Osteoblast (primary cell): ENCODE results near the gene RCHY1. TPM values are rescaled to one million over a fixed set of nuclear protein-coding genes. Genes with fewer than 3 reads are reported as not detected.

Experiments
- DNase-seq: peaks from one replicate; pipeline ENCODE4 v3.0.0; 2011; ENCODE audit warnings: low spot score, mixed read lengths; ENCODE audit not compliant: insufficient read length; ENCODE audit errors: missing footprints
- H2AFZ ChIP-seq: 2 replicates; pipeline ENCODE4 v1.6.0; 2011; ENCODE audit warnings: mild to moderate bottlenecking, low read length
- H3K27ac ChIP-seq: 2 replicates; pipeline ENCODE4 v1.5.1; 2011; ENCODE audit warnings: mild to moderate bottlenecking, low read depth, low read length, moderate library complexity
- H3K27me3 ChIP-seq: 2 replicates; pipeline ENCODE4 v1.6.0; 2012; ENCODE audit warnings: mild to moderate bottlenecking, control low read depth, inconsistent platforms, low read length, moderate library complexity; ENCODE audit not compliant: insufficient read depth
- H3K36me3 ChIP-seq: 2 replicates; pipeline ENCODE4 v1.5.1; 2011; ENCODE audit warnings: mild to moderate bottlenecking, low read length, control low read depth, moderate library complexity; ENCODE audit not compliant: insufficient read depth
- H3K4me1 ChIP-seq: 2 replicates; pipeline ENCODE4 v1.5.1; 2011; ENCODE audit warnings: mild to moderate bottlenecking, low read length, control low read depth, moderate library complexity; ENCODE audit not compliant: insufficient read depth
- H3K4me2 ChIP-seq: 2 replicates; pipeline ENCODE4 v1.6.0; 2011; ENCODE audit warnings: mild to moderate bottlenecking, low read length; ENCODE audit not compliant: insufficient read depth
- H3K4me3 ChIP-seq: fragments of 200-600 bp; sonication (generic); 3 replicates; pipeline ENCODE4 v1.5.1; 2012; ENCODE audit warnings: mild to moderate bottlenecking, low read length, inconsistent platforms; ENCODE audit not compliant: insufficient read depth
- H3K79me2 ChIP-seq: 2 replicates; pipeline ENCODE4 v1.6.0; 2012; ENCODE audit warnings: mild to moderate bottlenecking, low read length, control low read depth, inconsistent platforms; ENCODE audit not compliant: insufficient read depth
- H3K9me3 ChIP-seq: 2 replicates; pipeline ENCODE4 v1.5.1; 2011; ENCODE audit warnings: low read depth, low read length, control low read depth
- H4K20me1 ChIP-seq: 2 replicates; pipeline ENCODE4 v1.6.0; 2012; ENCODE audit warnings: mild to moderate bottlenecking, low read length, control low read depth; ENCODE audit not compliant: insufficient read depth
- CTCF ChIP-seq: IDR thresholded peaks from 2 replicates; pipeline ENCODE4 v1.5.1; 2011; ENCODE audit warnings: mild to moderate bottlenecking, low read depth, low read length, moderate library complexity; ENCODE audit errors: extremely low read depth
- total RNA-seq: library from RNA; depleted of rRNA; stranded (reverse); fragments of >200 nt; gene quantifications from 2 replicates; pipeline ENCODE4 v1.2.3, GENCODE V29; 2012

Gene RCHY1
- total RNA-seq, 1 donor = 27.9 TPM

DNA sequence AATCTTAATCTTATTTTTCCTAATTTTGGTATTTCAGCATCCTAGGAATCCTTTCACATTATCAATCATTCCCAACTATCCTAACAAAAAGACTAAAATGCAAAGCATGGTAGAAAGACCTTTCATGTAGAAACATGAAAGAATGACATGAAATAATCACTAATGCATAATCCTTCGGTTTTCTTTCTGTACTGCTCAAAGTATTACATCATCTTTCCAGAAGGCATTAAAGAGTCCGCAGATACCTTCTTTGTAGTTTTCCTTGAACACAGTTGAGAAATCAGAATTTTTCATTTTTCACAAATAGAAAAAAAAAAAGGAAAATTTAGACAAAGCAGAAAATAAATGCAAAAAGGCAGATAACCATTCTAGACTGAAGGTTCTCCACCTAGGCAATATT lies 11.5 kb downstream of the RCHY1 start:
- no peak for TF ChIP-seq CTCF
- Histone ChIP-seq H3K4me1 (peaks cover 2% of the 10 kb centered on the region), H4K20me1 (peaks cover 2% of the 10 kb centered on the region), H3K27me3 (no peaks in the 10 kb centered on the region), H3K36me3 (peaks cover 33% of the 10 kb centered on the region), H3K79me2 (peaks cover 49% of the 10 kb centered on the region), H3K4me3 (no peak overlapping the region), H3K4me2 (no peak overlapping the region), H2AFZ (no peak overlapping the region), H3K27ac (no peak overlapping the region), H3K9me3 (no peaks in the 10 kb centered on the region)
- no peak for DNase-seq

DNA sequence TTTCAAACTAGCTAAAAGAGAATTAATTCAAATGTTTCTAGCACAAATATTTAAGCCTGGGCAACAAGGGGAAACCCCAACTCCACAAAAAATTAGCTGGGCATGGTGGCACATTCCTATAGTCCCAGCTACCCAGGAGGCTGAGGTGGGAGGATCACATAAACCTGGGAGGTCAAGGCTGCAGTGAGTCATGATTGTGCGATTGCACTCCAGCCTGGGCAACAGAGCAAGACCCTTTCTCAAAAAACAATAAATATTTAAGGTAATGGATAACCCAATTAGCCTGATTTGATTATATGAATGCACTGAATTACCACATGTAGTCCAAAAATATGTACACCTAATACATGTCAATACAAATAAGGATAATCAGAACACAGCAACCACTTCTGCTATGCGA lies 14.3 kb downstream of the RCHY1 start:
- no peaks in the 10 kb centered on the region for H3K9me3 ChIP-seq
- TF ChIP-seq CTCF = no peak
- H3K4me1 ChIP-seq = peaks cover 16% of the 10 kb centered on the region
- no peak for DNase-seq
- H2AFZ ChIP-seq = no peak overlapping the region
- H4K20me1 ChIP-seq = peaks cover 5% of the 10 kb centered on the region
- peaks cover 45% of the 10 kb centered on the region for H3K79me2 ChIP-seq
- H3K27me3 ChIP-seq = no peaks in the 10 kb centered on the region
- no peak overlapping the region for H3K4me2 ChIP-seq
- no peak overlapping the region for H3K27ac ChIP-seq
- H3K36me3 ChIP-seq = peaks cover 17% of the 10 kb centered on the region
- no peak overlapping the region for H3K4me3 ChIP-seq

GRCh38 chr4:75498041-75498440 lies 16.2 kb downstream of the RCHY1 start:
- H3K4me2 ChIP-seq = no peak overlapping the region
- H2AFZ ChIP-seq = no peak overlapping the region
- no peak for DNase-seq
- H3K4me1 ChIP-seq = peaks cover 20% of the 10 kb centered on the region
- TF ChIP-seq CTCF = no peak
- H4K20me1 ChIP-seq = peaks cover 5% of the 10 kb centered on the region
- H3K9me3 ChIP-seq = no peaks in the 10 kb centered on the region
- peaks cover 10% of the 10 kb centered on the region for H3K36me3 ChIP-seq
- no peak overlapping the region for H3K4me3 ChIP-seq
- peaks cover 46% of the 10 kb centered on the region for H3K79me2 ChIP-seq
- no peaks in the 10 kb centered on the region for H3K27me3 ChIP-seq
- no peak overlapping the region for H3K27ac ChIP-seq

DNA sequence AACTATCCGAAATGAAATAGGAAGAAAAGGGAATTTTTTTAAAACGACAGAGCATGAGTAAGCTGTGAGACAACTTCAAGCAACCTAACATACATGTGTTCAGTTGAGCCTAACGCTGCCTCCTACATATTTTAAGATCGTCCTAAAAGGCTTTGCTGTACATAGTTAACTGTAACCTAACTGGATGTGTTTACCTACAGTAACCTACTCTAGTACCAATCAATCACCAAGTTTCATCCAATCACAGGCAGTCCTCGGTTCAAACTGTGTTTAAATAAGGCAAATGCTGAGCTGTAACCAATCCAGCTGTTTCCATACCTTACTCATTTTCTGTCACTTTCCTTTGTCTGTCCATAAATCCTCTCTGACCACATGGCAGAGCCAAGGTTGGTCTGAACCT lies 17.1 kb downstream of the RCHY1 start:
- peak overlapping the region; percentile 38 for H3K4me2 ChIP-seq
- peak overlapping the region; percentile 1 for H3K4me3 ChIP-seq
- no peaks in the 10 kb centered on the region for H3K9me3 ChIP-seq
- peaks cover 44% of the 10 kb centered on the region for H3K79me2 ChIP-seq
- no peaks in the 10 kb centered on the region for H3K27me3 ChIP-seq
- peak overlapping the region; percentile 1 for H2AFZ ChIP-seq
- peak overlapping the region; percentile 14 for H3K27ac ChIP-seq
- H4K20me1 ChIP-seq = peaks cover 5% of the 10 kb centered on the region
- DNase-seq = no peak
- H3K36me3 ChIP-seq = peaks cover 14% of the 10 kb centered on the region
- no peak for TF ChIP-seq CTCF
- H3K4me1 ChIP-seq = peaks cover 20% of the 10 kb centered on the region
